GM13977 (cell line): Measurements from ENCODE around the gene CPSF4L.

ENCODE experiments used
- DNase-seq: peaks from one replicate; pipeline ENCODE4 v3.0.0; 2012; ENCODE audit warnings: low spot score
- CTCF ChIP-seq: IDR thresholded peaks from 2 replicates; pipeline ENCODE4 v1.5.1; 2012; ENCODE audit warnings: mild to moderate bottlenecking, control low read depth; ENCODE audit not compliant: insufficient read depth; ENCODE audit errors: extremely low read depth, missing control alignments
- in situ Hi-C: fragments of 300-500 bp; cut with MboI; formaldehyde crosslinking; loops from one replicate; pipeline ENCODE4 v1.12.0; 2022; ENCODE audit warnings: low sequenced_read_pairs, low pct_unique_long_range_greater_than_20kb, mixed read lengths, inconsistent platforms; ENCODE audit not compliant: unreplicated experiment

CPSF4L gene

GRCh38 chr17:73262676-73263642 lies 1.3 kb upstream of the CPSF4L start:
- in situ Hi-C loops: no loop called here
- no peak for DNase-seq
- TF ChIP-seq CTCF: no peak

- DNase-seq: no peak
- in situ Hi-C loops: no loop called here
- no peak for TF ChIP-seq CTCF
These were observed 434 bp upstream of the CPSF4L start for GRCh38 chr17:73261952-73262675.

- no peak for DNase-seq
- in situ Hi-C loops: loop anchor here (10.0 kb wide), 1 partner anchor 117 kb away; no protein-coding TSS in a partner anchor
- TF ChIP-seq CTCF: no peak
These were observed 4.2 kb downstream of the CPSF4L start for GRCh38 chr17:73257516-73257915.

- TF ChIP-seq CTCF: no peak
- DNase-seq: no peak
- in situ Hi-C loops: loop anchor here (10.0 kb wide), 1 partner anchor 119 kb away; no protein-coding TSS in a partner anchor
These were observed 5.5 kb downstream of the CPSF4L start for GRCh38 chr17:73256220-73256619.

- peak; percentile 79 for DNase-seq
- peak; percentile 96 for TF ChIP-seq CTCF
- in situ Hi-C loops: loop anchor here (10.0 kb wide), 1 partner anchor 119 kb away; no protein-coding TSS in a partner anchor
These were observed 6.0 kb downstream of the CPSF4L start for GRCh38 chr17:73255671-73256181.

GRCh38 chr17:73251871-73252270 lies 9.8 kb downstream of the CPSF4L start:
- TF ChIP-seq CTCF: no peak
- DNase-seq: no peak
- in situ Hi-C loops: loop anchor here (10.0 kb wide), 1 partner anchor 123 kb away; no protein-coding TSS in a partner anchor
